GM18907 (cell line): ENCODE measurements around the gene RYR1.
"Not testable (repeated sequence)": the region's sequence is repeated elsewhere in the genome, so short reads cannot be mapped to it uniquely, and the experiment has no call there.

Experiments used
- ATAC-seq: cut with Tn5 transposase; IDR thresholded peaks from one replicate; pipeline ENCODE4 v1.9.1; 2021; ENCODE audit warnings: mild to moderate bottlenecking, moderate library complexity; ENCODE audit not compliant: unreplicated experiment

The RYR1 gene

GRCh38 chr19:38488096-38488495 lies 54.6 kb downstream of the RYR1 start:
- ATAC-seq = no peak

DNA sequence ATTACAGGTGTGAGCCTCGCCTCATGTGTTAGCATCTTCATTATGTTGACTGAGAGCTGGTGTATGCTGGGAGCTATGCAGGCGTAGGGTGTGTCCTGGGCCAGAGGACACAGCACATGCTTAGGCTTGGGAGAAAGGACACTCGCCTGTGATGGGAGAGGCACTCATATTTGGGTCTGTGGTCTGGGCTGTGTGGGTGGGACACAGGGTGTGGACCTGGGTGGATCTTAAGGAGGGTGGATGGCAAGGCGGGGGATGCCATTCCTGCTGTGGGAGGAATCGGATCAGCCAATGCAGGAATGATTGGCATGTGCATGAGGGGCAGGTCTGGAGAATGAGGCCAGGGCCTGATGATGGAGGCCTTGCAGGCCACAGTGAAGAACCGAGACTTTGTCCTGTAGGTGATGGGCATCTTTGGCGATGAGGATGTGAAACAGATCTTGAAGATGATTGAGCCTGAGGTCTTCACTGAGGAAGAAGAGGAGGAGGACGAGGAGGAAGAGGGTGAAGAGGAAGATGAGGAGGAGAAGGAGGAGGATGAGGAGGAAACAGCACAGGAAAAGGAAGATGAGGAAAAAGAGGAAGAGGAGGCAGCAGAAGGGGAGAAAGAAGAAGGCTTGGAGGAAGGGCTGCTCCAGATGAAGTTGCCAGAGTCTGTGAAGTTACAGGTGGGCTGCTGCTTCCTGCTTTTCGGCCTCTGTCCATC lies 55.4 kb downstream of the RYR1 start:
- no peak for ATAC-seq

- no peak for ATAC-seq
Measured at GRCh38 chr19:38490861-38491260, 57.4 kb downstream of the RYR1 start.

- no peak for ATAC-seq
Measured at GRCh38 chr19:38492181-38492813, 58.8 kb downstream of the RYR1 start.

GRCh38 chr19:38494379-38494778 lies 60.9 kb downstream of the RYR1 start:
- no peak for ATAC-seq

DNA sequence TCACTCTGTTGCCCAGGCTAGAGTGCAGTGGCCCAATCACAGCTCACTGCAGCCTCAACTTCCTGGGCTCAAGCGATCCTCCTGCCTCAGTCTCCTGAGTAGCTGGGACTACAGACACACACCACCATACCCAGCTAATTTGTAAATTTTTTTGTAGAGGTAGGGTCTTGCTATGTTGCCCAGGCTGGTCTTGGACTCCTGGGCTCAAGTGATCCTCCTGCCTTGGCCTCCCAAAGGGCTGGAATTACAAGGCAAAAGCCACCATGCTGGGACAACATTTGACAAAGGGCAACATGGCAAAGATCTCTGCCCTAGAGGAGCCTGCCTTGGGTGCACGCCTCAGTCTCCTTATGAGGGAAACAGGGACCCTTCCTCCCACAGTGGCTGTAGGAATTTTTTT lies 61.9 kb downstream of the RYR1 start:
- ATAC-seq = not testable (repeated sequence)

- ATAC-seq = no peak
Measured at GRCh38 chr19:38496116-38496515, 62.6 kb downstream of the RYR1 start.

GRCh38 chr19:38496603-38497487 lies 63.4 kb downstream of the RYR1 start:
- no peak for ATAC-seq

DNA sequence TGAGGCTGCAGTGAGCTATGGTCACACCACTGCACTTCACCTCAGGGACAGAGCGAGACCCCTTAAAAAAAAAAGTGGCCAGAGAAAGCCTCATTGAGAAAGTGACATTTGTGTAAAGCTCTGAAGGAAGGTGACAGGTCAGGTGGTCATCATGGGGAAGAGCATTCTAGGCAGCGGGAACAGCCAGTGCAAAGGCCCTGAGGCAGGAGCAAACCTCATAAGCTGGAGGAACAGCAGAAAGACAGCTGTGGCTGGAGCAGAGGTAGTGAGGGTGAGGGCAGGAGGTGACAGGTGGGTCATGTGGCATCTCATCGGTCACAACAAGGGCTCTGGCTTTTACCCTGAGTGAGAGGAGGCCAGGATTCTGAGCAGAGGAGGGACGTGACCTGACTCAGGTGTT lies 64.4 kb downstream of the RYR1 start:
- ATAC-seq = no peak

DNA sequence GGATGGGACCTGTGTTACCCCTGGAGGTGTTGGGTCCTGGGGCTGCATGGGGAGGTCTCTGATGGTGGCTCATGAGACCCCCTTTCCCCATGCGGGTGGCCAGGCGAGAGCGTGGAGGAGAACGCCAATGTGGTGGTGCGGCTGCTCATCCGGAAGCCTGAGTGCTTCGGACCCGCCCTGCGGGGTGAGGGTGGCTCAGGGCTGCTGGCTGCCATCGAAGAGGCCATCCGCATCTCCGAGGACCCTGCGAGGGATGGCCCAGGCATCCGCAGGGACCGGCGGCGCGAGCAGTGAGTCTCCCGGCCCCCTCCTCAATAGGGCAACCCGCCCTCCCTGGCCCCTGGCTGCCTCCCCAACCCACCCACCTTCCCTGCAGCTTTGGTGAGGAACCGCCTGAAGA lies 66.0 kb downstream of the RYR1 start:
- ATAC-seq = no peak

- ATAC-seq = no peak
Measured at GRCh38 chr19:38500450-38500849, 67.0 kb downstream of the RYR1 start.

DNA sequence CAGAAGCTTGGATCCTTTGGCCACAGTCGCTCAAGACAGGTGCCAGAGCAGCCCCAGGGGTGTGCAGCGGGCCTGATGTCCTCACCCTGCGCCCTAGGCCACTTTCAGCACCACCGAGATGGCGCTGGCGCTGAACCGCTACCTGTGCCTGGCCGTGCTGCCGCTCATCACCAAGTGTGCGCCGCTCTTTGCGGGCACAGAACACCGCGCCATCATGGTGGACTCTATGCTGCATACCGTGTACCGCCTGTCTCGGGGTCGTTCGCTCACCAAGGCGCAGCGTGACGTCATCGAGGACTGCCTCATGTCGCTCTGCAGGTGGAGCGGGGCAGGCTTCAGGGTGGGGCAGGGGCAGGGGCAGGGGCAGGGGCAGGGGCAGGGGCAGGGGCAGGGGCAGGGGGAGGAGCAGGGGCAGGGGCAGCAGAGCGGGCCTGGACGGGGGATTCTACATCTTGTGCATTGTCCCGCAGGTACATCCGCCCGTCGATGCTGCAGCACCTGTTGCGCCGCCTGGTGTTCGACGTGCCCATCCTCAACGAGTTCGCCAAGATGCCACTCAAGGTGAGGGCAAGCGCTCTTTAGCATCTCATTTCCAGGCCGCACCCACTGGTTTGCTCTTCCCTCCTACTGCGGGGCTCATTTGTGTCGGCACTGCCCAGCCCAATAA lies 69.1 kb downstream of the RYR1 start:
- ATAC-seq = no peak

GRCh38 chr19:38503077-38503410 lies 69.6 kb downstream of the RYR1 start:
- no peak for ATAC-seq

GRCh38 chr19:38505958-38506357 lies 72.5 kb downstream of the RYR1 start:
- no peak for ATAC-seq

- ATAC-seq = no peak
Measured at GRCh38 chr19:38506375-38506722, 72.9 kb downstream of the RYR1 start.

- ATAC-seq = peak; percentile 33
Measured at GRCh38 chr19:38506723-38507550, 73.4 kb downstream of the RYR1 start.

- ATAC-seq = no peak
Measured at GRCh38 chr19:38507551-38508127, 74.1 kb downstream of the RYR1 start.

DNA sequence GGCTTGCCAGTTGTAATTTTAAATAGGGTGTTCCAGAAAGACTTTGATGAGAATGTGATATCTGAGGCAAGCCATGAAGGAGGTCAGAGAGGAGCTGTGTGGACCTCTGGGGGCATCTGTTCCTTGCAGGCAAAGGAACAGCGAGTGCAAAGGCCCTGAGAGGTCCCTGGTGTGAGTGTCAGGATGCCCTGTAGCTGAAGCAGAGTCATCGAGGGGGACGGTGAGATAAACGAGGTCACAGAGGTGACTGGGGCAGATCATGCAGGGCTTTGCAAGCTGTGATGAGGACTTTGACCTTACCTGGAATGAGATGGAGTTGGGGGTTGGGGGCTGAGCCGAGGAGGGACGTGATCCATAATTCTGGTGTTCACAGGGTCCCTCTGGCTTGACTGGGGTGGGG lies 75.0 kb downstream of the RYR1 start:
- ATAC-seq = no peak

GRCh38 chr19:38509027-38509426 lies 75.5 kb downstream of the RYR1 start:
- ATAC-seq = no peak

GRCh38 chr19:38511074-38511708 lies 77.7 kb downstream of the RYR1 start:
- ATAC-seq = no peak
